Parathyroid adenoma (tissue), 2 donors: ENCODE results near the gene ASB2.

Source experiments
- H2AFZ ChIP-seq: fragments of 300-600 bp; sonication (generic); one replicate; pipeline ENCODE4 v1.7.0; 2017; ENCODE audit warnings: antibody characterized with exemption, mild to moderate bottlenecking
- H3K27ac ChIP-seq: fragments of 300-600 bp; sonication (generic); one replicate; pipeline ENCODE4 v1.7.0; 2017
- H3K27me3 ChIP-seq: fragments of 300-600 bp; sonication (generic); one replicate; pipeline ENCODE4 v1.7.0; 2017; ENCODE audit warnings: low read length; ENCODE audit not compliant: control insufficient read depth, insufficient read depth
- H3K36me3 ChIP-seq: fragments of 300-600 bp; sonication (generic); one replicate; pipeline ENCODE4 v1.7.0; 2017; ENCODE audit warnings: low read length; ENCODE audit not compliant: control insufficient read depth, insufficient read depth
- H3K4me1 ChIP-seq: fragments of 300-600 bp; sonication (generic); one replicate; pipeline ENCODE4 v1.7.0; 2017; ENCODE audit warnings: control low read depth
- H3K4me2 ChIP-seq: fragments of 300-600 bp; sonication (generic); one replicate; pipeline ENCODE4 v1.7.0; 2017; ENCODE audit warnings: low read length
- H3K4me3 ChIP-seq: fragments of 300-600 bp; sonication (generic); one replicate; pipeline ENCODE4 v1.7.0; 2017; ENCODE audit warnings: low read depth, low read length
- H3K79me2 ChIP-seq: fragments of 300-600 bp; sonication (generic); one replicate; pipeline ENCODE4 v1.7.0; 2017; ENCODE audit warnings: control low read depth
- H3K9ac ChIP-seq: fragments of 300-600 bp; sonication (generic); one replicate; pipeline ENCODE4 v1.7.0; 2017; ENCODE audit warnings: mild to moderate bottlenecking
- H3K9me3 ChIP-seq: fragments of 300-600 bp; sonication (generic); one replicate; pipeline ENCODE4 v1.7.0; 2017; ENCODE audit warnings: low read length; ENCODE audit not compliant: control insufficient read depth
- TF ChIP-seq, protein P1 (sequence below): fragments of 300-600 bp; sonication (generic); IDR thresholded peaks from one replicate; pipeline ENCODE4 v1.7.0; 2017; ENCODE audit warnings: antibody characterized with exemption, mild to moderate bottlenecking
- donor health status: primary hyperparathyroidism.

The ASB2 gene

DNA sequence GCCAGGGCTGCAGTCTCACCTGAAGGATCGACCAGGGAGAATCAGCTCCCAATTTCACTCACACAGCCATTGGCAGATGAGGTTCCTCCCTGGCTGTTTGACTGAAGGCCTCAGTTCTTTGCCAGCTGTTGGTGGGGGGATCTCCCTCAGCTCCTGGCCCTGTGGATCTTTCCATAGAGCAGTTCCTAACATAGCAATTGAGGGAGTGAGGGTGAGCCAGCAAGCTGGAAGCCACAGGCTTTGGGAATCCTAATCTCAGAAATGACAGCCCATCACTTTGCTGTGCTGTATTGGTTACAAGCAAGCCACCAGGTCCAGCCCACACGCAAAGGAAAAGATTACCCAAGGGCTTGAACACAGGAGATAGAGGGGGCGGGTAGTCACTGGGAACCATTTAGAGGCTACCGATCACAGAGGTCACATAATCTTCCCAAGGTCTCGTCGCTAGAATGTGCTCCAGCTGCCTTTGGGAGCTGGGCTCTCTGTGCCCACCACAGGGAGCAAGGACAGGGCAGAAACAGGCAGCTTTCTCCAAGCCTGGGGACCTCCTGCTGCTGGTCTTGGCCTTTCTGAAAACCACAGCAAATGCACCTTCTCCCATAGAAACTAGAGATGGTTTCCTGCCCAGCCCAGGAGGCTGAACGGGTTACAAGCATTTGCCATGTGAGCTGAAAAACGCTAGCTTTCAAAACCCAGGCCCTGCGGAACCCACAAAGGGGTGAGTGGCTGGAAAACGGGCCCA lies 45.2 kb upstream of the ASB2 start:
- H3K36me3 ChIP-seq, result no peaks in the 10 kb centered on the region
- H3K9ac ChIP-seq, result no peak overlapping the region
- H3K27me3 ChIP-seq, result no peaks in the 10 kb centered on the region
- no peaks in the 10 kb centered on the region for H3K9me3 ChIP-seq
- H3K79me2 ChIP-seq, result no peaks in the 10 kb centered on the region
- no peak overlapping the region for H3K27ac ChIP-seq
- no peak overlapping the region for H3K4me3 ChIP-seq
- no peak overlapping the region for H3K4me2 ChIP-seq
- no peaks in the 10 kb centered on the region for H3K4me1 ChIP-seq
- TF ChIP-seq, protein P1, sequence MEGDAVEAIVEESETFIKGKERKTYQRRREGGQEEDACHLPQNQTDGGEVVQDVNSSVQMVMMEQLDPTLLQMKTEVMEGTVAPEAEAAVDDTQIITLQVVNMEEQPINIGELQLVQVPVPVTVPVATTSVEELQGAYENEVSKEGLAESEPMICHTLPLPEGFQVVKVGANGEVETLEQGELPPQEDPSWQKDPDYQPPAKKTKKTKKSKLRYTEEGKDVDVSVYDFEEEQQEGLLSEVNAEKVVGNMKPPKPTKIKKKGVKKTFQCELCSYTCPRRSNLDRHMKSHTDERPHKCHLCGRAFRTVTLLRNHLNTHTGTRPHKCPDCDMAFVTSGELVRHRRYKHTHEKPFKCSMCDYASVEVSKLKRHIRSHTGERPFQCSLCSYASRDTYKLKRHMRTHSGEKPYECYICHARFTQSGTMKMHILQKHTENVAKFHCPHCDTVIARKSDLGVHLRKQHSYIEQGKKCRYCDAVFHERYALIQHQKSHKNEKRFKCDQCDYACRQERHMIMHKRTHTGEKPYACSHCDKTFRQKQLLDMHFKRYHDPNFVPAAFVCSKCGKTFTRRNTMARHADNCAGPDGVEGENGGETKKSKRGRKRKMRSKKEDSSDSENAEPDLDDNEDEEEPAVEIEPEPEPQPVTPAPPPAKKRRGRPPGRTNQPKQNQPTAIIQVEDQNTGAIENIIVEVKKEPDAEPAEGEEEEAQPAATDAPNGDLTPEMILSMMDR, result no peak
- H2AFZ ChIP-seq, result no peak overlapping the region

DNA sequence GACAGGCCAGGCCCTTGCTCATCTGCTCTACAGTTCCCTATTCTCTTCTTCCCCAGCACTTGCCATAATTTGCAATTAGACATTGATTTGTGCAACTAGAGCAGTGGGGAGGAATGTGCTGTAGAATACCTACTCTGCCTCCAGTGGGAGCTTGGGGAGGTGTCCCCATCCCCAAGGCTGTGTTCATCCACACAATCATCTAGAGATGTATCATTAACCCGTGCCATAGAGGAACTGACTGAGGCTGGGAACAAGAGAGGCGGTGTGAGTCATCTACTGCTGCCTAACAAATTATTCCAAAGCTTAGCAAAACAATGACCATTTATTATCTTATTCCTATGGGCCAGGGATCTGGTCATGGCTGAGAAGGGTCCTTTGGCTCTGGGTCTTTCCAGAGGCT lies 44.6 kb upstream of the ASB2 start:
- Histone ChIP-seq H3K36me3 (no peaks in the 10 kb centered on the region), H3K9me3 (no peaks in the 10 kb centered on the region), H3K27me3 (no peaks in the 10 kb centered on the region), H3K4me3 (no peak overlapping the region), H3K79me2 (no peaks in the 10 kb centered on the region), H3K27ac (no peak overlapping the region), H3K9ac (no peak overlapping the region), H2AFZ (no peak overlapping the region), H3K4me1 (no peaks in the 10 kb centered on the region), H3K4me2 (no peak overlapping the region)
- TF ChIP-seq, protein P1, result no peak

DNA sequence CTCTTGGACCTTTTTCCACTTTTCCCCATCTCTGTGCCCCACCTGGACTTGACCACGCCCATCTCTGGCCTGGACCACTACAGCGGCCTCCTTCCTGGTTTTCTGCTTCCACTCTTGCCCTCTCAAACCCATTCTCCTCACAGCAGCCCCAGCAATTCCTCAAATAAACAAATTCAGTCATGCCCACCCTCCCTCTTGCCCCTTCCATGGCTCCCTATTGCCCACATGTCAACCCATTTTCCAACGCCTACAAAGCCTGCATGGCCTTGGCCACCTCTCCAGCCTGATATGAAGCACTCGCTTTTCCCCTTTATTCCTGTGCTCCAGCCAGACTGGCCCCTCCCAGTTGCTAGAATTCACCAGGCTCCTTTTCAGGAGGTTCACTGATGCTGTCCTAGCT lies 43.9 kb upstream of the ASB2 start:
- TF ChIP-seq, protein P1, result no peak
- Histone ChIP-seq H3K27ac (no peak overlapping the region), H3K9me3 (no peaks in the 10 kb centered on the region), H3K4me2 (no peak overlapping the region), H3K79me2 (no peaks in the 10 kb centered on the region), H3K36me3 (no peaks in the 10 kb centered on the region), H3K4me1 (no peaks in the 10 kb centered on the region), H3K4me3 (no peak overlapping the region), H3K27me3 (no peaks in the 10 kb centered on the region), H3K9ac (no peak overlapping the region), H2AFZ (no peak overlapping the region)

DNA sequence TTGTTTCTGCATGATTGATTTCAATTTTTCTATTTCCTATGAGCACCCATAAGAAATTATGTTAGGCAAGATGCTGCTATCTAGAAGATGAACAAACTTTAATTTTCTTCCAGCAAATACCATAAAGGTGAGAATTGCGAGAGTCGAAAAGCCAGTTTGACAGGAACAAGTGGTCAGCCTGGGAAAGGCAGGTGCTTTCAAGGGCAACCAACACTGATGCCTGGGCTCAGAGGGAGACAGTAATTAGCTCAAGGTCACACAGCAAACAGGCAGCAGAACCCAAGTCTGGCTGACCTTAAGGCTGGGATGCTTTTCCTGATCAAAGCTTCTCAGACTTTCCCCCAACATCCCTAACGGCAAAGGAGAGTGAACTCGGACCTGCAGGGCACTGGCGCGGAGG lies 43.0 kb upstream of the ASB2 start:
- no peak overlapping the region for H3K4me2 ChIP-seq
- no peak overlapping the region for H2AFZ ChIP-seq
- no peaks in the 10 kb centered on the region for H3K79me2 ChIP-seq
- no peaks in the 10 kb centered on the region for H3K4me1 ChIP-seq
- no peaks in the 10 kb centered on the region for H3K36me3 ChIP-seq
- H3K9me3 ChIP-seq, result no peaks in the 10 kb centered on the region
- no peak overlapping the region for H3K9ac ChIP-seq
- H3K27ac ChIP-seq, result no peak overlapping the region
- no peaks in the 10 kb centered on the region for H3K27me3 ChIP-seq
- TF ChIP-seq, protein P1, result no peak
- H3K4me3 ChIP-seq, result no peak overlapping the region

DNA sequence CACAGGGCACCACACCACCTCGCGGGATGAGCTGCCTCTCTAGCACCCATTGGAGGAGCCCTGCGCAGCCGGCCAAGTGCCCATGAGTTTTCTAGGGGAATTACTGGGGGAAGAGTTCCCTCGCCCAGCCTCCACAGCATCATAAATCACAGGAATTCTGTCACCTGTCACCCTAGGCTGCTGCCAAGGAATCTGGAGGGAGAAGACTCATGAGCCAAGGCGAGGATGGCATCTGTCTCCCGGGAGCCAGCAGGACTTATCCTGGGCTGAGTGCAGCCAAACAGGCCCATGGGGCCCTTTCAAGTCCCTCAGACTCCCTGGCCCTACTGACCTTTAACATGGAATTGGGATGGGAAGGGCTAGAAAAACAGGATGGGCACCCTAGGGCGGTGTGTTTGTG lies 41.9 kb upstream of the ASB2 start:
- H3K36me3 ChIP-seq, result no peaks in the 10 kb centered on the region
- TF ChIP-seq, protein P1, result no peak
- no peak overlapping the region for H3K4me2 ChIP-seq
- H2AFZ ChIP-seq, result no peak overlapping the region
- H3K4me3 ChIP-seq, result no peak overlapping the region
- H3K79me2 ChIP-seq, result no peaks in the 10 kb centered on the region
- no peaks in the 10 kb centered on the region for H3K27me3 ChIP-seq
- no peaks in the 10 kb centered on the region for H3K4me1 ChIP-seq
- no peak overlapping the region for H3K27ac ChIP-seq
- no peaks in the 10 kb centered on the region for H3K9me3 ChIP-seq
- H3K9ac ChIP-seq, result no peak overlapping the region
